Islet precursor cell (in vitro differentiated cells): ENCODE measurements around the gene FHOD3.

Source experiments
- DNase-seq: peaks from one replicate; pipeline ENCODE4 v3.0.0-alpha.2; 2018

Gene FHOD3

GRCh38 chr18:36602620-36603019 is 305.1 kb downstream of the FHOD3 start:
- no peak for DNase-seq

DNA sequence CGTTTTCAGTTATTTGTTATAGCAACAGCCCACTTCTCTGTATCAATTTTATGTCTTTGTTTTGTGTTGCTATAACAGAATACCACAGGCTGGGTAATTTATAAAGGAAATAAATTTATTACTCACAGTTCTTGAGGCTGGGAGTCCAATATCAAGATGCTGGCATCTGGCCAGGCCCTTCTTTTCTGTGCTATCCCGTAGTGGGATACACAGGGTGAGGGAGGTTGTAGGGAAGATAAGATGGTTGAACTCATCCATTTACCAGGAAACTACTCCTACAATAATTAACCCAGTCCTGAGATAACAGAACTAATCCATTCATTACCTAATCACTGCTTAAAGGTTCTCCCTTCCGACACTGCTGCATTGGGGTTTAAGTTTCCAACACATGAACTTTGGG is 310.6 kb downstream of the FHOD3 start:
- DNase-seq, result no peak

DNA sequence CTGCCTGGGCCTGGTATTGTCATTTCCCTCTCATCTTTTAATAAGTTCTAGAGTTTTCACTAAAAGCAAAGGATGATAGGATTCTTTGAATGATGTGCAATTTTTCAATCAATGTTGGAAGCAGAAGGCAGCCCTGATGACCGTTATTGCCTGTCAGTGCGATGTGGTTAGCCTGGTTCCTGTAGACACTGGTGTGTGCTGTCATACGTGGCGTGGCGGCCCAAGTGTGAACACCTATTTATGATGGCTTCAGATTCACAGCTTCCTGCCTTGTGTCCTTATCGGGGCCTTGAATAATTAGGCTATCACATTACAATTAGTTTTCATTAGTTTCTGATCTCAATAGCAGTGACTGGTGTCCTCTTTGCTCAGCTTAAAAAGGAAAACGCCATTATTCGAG is 312.7 kb downstream of the FHOD3 start:
- no peak for DNase-seq

GRCh38 chr18:36610661-36611060 is 313.1 kb downstream of the FHOD3 start:
- peak; percentile 70 for DNase-seq

- no peak for DNase-seq
These were observed 315.6 kb downstream of the FHOD3 start for GRCh38 chr18:36613069-36613468.

- no peak for DNase-seq
These were observed 316.3 kb downstream of the FHOD3 start for GRCh38 chr18:36613810-36614209.

DNA sequence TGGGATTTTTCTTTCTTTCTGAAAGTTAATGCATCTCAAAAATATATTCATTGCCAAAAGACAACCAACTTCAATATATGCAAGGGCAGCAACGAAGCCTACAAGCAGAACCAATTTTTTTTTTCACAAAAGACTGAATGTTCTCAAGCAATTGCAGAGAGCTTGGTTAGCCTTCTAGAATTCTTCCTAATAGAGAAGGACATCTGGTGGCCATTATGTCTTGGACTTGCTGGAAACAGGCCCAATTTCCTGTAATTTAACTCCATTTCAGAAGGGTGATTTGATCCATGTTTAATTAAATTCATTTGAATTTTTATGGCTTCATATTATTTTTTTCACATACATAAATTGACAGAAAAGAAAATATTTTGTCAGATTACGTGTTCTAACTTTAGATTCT is 323.3 kb downstream of the FHOD3 start:
- DNase-seq, result no peak

DNA sequence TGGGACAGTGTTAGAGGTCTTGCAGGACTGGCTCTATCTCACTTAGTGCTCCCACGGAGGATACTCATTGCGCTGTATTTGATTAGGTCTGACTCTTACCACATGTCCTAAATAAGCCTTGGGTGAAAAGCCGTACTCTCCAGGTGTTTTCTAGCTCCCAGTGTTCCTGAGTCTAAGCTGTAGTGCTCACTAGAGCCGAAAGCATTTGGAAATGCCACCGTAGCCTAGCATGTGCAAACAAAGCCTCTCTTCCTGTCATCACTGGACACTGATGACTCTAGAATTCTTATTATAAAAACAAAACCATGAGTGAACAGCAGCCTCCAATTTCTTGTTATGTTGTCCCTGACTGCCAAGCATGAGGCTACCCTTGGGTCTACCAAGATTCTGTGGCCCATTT is 325.1 kb downstream of the FHOD3 start:
- no peak for DNase-seq

DNA sequence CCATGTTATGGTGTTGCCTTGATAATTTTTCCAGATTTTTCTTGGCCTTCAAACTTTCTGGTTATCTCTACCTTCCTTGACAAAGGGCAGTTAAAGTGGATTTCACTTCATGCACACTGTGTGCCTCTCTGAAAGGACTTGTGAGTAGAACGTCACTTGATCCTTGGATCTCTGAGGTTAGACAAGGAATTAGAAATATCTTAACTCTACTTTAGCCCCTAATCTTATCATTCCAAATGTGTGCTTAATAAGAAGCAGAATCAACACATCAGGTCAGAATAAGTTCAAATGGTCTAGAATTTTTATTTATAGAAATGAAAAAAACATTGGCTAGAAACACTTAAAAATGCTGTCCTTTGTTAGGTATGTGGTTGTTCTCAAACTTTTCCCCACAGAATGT is 325.6 kb downstream of the FHOD3 start:
- DNase-seq, result no peak

GRCh38 chr18:36623681-36624190 is 326.2 kb downstream of the FHOD3 start:
- no peak for DNase-seq

- no peak for DNase-seq
These were observed 327.1 kb downstream of the FHOD3 start for GRCh38 chr18:36624451-36625167.

GRCh38 chr18:36625386-36625785 is 327.9 kb downstream of the FHOD3 start:
- no peak for DNase-seq

- no peak for DNase-seq
These were observed 330.1 kb downstream of the FHOD3 start for GRCh38 chr18:36627637-36628036.

GRCh38 chr18:36628435-36629137 is 331.1 kb downstream of the FHOD3 start:
- DNase-seq, result no peak

DNA sequence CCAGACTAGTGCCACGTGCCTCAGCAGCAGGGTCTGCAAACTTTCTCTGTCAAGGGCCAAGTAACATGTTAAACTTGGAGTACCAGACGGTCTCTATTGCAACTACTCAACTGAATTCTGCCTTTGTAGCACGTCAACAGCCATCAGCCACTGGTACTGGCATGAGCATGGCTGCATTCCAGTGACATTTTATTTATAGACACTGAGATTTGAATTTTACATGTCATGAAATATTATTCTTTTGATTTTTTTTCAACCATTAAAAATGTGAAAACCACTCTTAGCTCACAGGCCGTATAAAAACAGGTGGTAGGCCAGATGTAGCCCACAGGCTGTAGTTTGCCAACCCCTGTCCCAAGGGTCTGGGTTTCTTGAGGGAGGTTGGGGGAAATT is 331.6 kb downstream of the FHOD3 start:
- no peak for DNase-seq

DNA sequence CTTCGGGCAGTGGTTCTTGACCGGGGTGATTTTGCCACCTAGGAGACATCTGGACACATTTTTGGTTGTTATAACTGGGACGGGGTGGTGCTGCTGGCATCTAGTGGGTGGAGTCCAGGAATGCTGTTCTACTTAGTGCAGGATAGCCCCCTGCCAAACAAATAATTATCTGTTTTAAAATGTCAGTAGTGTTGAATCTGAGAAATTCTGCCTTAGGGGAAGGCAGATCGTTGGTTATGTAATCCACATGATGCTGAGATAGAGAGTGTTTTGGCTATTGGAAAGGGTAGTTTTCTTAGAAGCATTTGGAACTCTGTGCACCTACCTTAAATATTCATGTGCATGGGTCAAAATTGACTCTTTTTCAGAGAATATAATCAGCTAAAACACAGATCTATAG is 332.3 kb downstream of the FHOD3 start:
- no peak for DNase-seq

DNA sequence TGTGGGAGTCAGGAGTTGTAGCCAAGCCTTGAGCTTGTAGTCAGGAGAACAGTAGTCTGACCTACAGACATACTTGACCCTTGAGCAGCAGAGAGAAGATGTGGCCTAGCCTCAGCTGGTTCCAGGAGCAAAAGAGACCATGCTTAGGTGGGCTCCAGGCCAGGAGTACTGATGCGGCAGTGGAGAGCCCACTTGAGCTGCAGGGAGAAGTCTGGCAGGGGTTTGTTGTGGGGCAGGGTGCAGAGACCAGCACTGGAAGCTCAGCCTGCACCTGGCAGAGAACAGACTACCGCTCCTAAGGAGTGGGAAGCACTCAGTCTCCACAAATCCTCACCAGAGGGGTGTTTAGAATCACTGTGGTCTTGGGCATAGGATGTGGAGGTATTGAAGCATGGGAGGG is 333.4 kb downstream of the FHOD3 start:
- no peak for DNase-seq

GRCh38 chr18:36633961-36634412 is 336.5 kb downstream of the FHOD3 start:
- DNase-seq, result no peak

- DNase-seq, result peak; percentile 61
These were observed 337.2 kb downstream of the FHOD3 start for GRCh38 chr18:36634573-36635216.

GRCh38 chr18:36635414-36636096 is 338.0 kb downstream of the FHOD3 start:
- no peak for DNase-seq

DNA sequence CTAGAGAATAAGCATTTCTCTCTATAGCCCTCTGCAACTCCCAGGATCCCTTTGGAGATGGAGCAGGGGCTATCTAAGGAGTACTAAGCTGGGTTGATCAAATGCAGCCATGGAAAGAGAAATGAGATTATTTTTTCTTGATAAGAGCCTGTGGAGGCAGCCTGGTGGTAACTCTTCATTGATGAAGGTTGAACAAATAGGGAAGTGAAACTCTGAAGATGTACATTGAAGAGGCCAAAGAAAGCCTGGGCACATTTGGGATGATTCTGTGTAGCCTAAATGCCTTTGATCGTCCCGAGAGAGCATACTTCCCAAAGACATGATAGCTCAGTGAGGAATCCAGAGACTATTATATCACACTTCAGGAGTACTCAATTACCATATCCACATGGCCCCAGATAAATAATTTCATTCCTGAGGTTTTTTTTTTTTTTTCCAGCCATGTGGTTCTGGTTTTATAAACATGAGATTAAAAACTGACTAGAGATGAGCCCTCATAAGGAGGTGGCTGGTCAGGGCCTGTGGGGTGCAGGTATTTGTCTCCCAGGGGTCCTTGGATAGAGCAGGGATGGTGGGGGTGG is 338.8 kb downstream of the FHOD3 start:
- no peak for DNase-seq

DNA sequence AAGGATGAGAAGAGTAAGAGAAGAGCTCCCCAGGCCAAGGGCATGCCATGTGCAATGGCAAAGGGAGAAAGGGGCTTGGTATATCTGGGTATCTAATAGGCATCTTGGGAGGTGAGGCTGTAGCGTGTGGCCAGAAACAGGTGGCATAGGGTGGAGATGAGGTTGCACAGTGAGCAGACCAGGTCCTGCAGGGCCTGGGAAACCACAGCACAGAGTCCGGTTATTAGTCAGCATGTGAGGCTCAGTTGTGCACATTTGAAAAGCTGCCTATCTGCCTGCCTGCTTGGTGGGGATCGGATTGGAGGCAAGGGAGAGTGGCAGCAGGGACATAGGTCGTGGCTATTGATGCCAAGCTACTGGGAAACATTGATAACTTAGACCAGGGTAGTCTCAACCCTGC is 340.7 kb downstream of the FHOD3 start:
- no peak for DNase-seq
